Panc1 (cell line): Measurements from ENCODE around the gene TAF6L. TPM values are rescaled to one million over a fixed set of nuclear protein-coding genes. Genes with fewer than 3 reads are reported as not detected.

ENCODE experiments used
- ATAC-seq: fragments of 200-7000 bp; cut with Tn5 transposase; 2 replicates; pipeline ENCODE4 v1.9.1; 2020; ENCODE audit warnings: mild to moderate bottlenecking, moderate library complexity
- BruUV-seq: library from RNA; stranded (reverse); fragments of 400-500 nt; replicated peaks from 2 replicates; lab custom pipeline; 2021; lab: Mats Ljungman, UMichigan
- CTCF ChIA-PET: fragments of 300-600 bp; sonication (Branson Sonifier 250); formaldehyde crosslinking; loops from one replicate; lab custom pipeline; 2022; ENCODE audit warnings: antibody characterized with exemption; lab: Charles Lee
- POLR2A ChIA-PET: fragments of 300-600 bp; sonication (Branson Sonifier 250); formaldehyde crosslinking; loops from one replicate; lab custom pipeline; 2022; ENCODE audit warnings: antibody characterized with exemption; lab: Charles Lee
- DNase-seq: peaks from one replicate; pipeline ENCODE4 v3.0.0-alpha.2; 2010; ENCODE audit warnings: low read depth, low spot score
- H3K27ac ChIP-seq: 2 replicates; pipeline ENCODE4 v1.5.1; 2011; ENCODE audit warnings: mild to moderate bottlenecking, low read length, inconsistent platforms
- H3K27me3 ChIP-seq: fragments of 200-500 bp; sonication (Bioruptor generic); 2 replicates; pipeline ENCODE4 v1.6.0; 2014; ENCODE audit warnings: low read length, inconsistent platforms; ENCODE audit not compliant: control insufficient read depth, insufficient read depth
- H3K36me3 ChIP-seq: fragments of 200-500 bp; sonication (Bioruptor generic); 2 replicates; pipeline ENCODE4 v1.5.1; 2014; ENCODE audit warnings: inconsistent platforms, mild to moderate bottlenecking, low read length, moderate library complexity; ENCODE audit not compliant: control insufficient read depth, insufficient read depth
- H3K4me1 ChIP-seq: 2 replicates; pipeline ENCODE4 v1.5.1; 2011; ENCODE audit warnings: inconsistent platforms, mild to moderate bottlenecking, low read length, moderate library complexity; ENCODE audit not compliant: control insufficient read depth, insufficient read depth
- H3K4me3 ChIP-seq, 2 experiments: 2 replicates each; pipeline ENCODE4 v1.5.1; 2011 to 2012; ENCODE audit warnings: low read depth in 2 of 2, low read length in 2 of 2, mild to moderate bottlenecking in 2 of 2, inconsistent platforms in 1 of 2, moderate library complexity in 1 of 2
- H3K9me3 ChIP-seq: fragments of 200-500 bp; sonication (Bioruptor generic); 2 replicates; pipeline ENCODE4 v1.5.1; 2014; ENCODE audit warnings: low read depth, mild to moderate bottlenecking, inconsistent platforms, low read length, moderate library complexity; ENCODE audit not compliant: control insufficient read depth, insufficient read depth
- CTCF ChIP-seq: fragments of 450-650 bp; IDR thresholded peaks from 2 replicates; pipeline ENCODE4 v1.5.1; 2017; ENCODE audit warnings: mild to moderate bottlenecking
- POLR2AphosphoS5 ChIP-seq: IDR thresholded peaks from 2 replicates; pipeline ENCODE4 v1.6.1; 2012; ENCODE audit warnings: mild to moderate bottlenecking, low read depth, low read length, moderate library complexity
- REST ChIP-seq, 2 experiments: IDR thresholded peaks; 2 replicates each; pipeline ENCODE4 v1.6.1; 2011 to 2012; ENCODE audit warnings: low read depth in 2 of 2, control low read depth in 1 of 2, low read length in 1 of 2, mild to moderate bottlenecking in 1 of 2, moderate library complexity in 1 of 2; ENCODE audit not compliant: insufficient read depth in 1 of 2
- SIN3A ChIP-seq: IDR thresholded peaks from 2 replicates; pipeline ENCODE4 v1.6.1; 2012; ENCODE audit warnings: low read depth, mild to moderate bottlenecking, low read length, moderate library complexity, borderline replicate concordance; ENCODE audit not compliant: insufficient read depth
- TCF7L2 ChIP-seq: IDR thresholded peaks from 2 replicates; pipeline ENCODE4 v1.6.1; 2011; ENCODE audit warnings: mild to moderate bottlenecking, low read depth, low read length, inconsistent platforms
- in situ Hi-C: cut with HindIII; loops from 2 replicates; pipeline ENCODE4 v1.10.0; 2016; ENCODE audit warnings: low sequenced_read_pairs, low pct_unique_long_range_greater_than_20kb
- intact Hi-C: fragments of 100-400 bp; cut with micrococcal nuclease; formaldehyde crosslinking; loops from one replicate; pipeline ENCODE4 v1.10.0; 2022; ENCODE audit not compliant: unreplicated experiment
- total RNA-seq: library from RNA; stranded (reverse); gene quantifications from one replicate; pipeline ENCODE4 v1.2.1, GENCODE V29; 2021; ENCODE audit not compliant: unreplicated experiment

TAF6L gene
- total RNA-seq, 1 experiment from 2014 or later: 32.6 TPM

DNA sequence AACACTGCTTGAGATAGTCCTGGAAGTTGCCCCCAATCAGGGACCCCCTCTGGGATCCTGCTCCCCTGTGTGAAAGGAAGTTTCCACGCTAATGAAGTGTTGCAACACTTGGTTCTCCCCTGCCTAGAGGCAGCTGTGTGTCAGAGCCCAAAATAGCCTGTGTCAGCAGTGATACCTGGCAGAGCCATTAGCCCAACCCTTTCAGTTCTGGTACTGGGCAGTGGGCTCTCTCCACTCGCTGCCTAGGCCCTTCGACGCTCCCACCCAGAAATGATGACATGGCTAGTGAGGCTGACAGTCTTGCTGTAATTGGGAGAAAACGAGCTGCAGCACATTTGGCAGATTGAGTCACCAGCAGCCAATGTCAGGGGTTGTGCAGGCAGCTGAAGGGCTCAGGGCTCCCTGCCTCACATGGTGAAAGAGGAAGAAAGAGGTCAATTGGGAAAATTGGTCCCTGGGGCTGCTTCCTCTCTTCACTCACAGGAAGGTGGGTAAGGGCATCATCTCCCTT is 35.5 kb downstream of the TAF6L start:
- no peak overlapping the region for H3K4me3 ChIP-seq
- DNase-seq (no peak), ATAC-seq (no peak)
- no peaks in the 10 kb centered on the region for H3K27me3 ChIP-seq
- in situ Hi-C loops (no loop called here), intact Hi-C loops (no loop called here)
- H3K9me3 ChIP-seq: no peaks in the 10 kb centered on the region
- BruUV-seq: no TSS peak
- peak overlapping the region; percentile 93 for H3K27ac ChIP-seq
- H3K4me1 ChIP-seq: peaks cover 10% of the 10 kb centered on the region
- H3K36me3 ChIP-seq: peaks cover 11% of the 10 kb centered on the region
- POLR2A ChIA-PET: interaction anchor here (1.1 kb wide), 1 partner anchor 35 kb away, joined by 4 read pairs; no protein-coding TSS in a partner anchor
- CTCF ChIA-PET: no interaction called here
- TF ChIP-seq POLR2AphosphoS5: no peak
- TF ChIP-seq SIN3A: no peak
- no peak for TF ChIP-seq TCF7L2
- no peak for TF ChIP-seq REST (IDR thresholded peaks at IDR 0.05; ENCODE audit: insufficient read depth in 1 of 2, low read depth in 2 of 2, low read length in 1 of 2)
- no peak for TF ChIP-seq CTCF

DNA sequence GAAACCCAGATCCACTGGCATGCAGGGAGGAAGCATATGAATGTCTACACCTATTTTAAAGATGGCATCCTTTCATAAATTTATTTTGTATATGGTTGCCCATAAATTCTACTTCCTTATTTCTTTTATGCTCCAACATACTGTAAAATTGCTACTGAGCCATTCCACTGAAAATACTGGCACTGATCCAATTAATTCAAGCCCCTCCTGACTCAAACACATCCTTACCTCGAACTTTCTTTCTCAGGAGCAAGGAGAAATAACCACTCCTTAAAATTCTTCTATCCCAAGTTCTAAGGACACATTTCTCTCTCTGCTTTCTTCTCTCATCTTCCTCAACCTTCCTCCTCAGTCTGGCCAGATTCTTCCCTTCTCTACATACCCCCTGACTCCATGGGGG is 39.6 kb downstream of the TAF6L start:
- POLR2A ChIA-PET: no interaction called here
- ATAC-seq: no peak
- no peaks in the 10 kb centered on the region for H3K36me3 ChIP-seq
- no peak overlapping the region for H3K4me3 ChIP-seq
- H3K27ac ChIP-seq: no peak overlapping the region
- in situ Hi-C loops (no loop called here), intact Hi-C loops (no loop called here)
- DNase-seq: no peak
- no TSS peak for BruUV-seq
- TF ChIP-seq SIN3A (no peak), TCF7L2 (no peak), CTCF (no peak), POLR2AphosphoS5 (no peak), REST (IDR thresholded peaks at IDR 0.05; ENCODE audit: insufficient read depth in 1 of 2, low read depth in 2 of 2, low read length in 1 of 2) (no peak)
- peaks cover 5% of the 10 kb centered on the region for H3K4me1 ChIP-seq
- H3K9me3 ChIP-seq: no peaks in the 10 kb centered on the region
- CTCF ChIA-PET: no interaction called here
- H3K27me3 ChIP-seq: no peaks in the 10 kb centered on the region
